ENCODE results near the gene SPDYC. TPM values are rescaled to one million over a fixed set of nuclear protein-coding genes. Genes with fewer than 3 reads are reported as not detected.
"Not testable (repeated sequence)": the region's sequence is repeated elsewhere in the genome, so short reads cannot be mapped to it uniquely, and the experiment has no call there.

SPDYC gene
- polyA plus RNA-seq, 1 experiment: not detected

GRCh38 chr11:65167656-65168055, 2.4 kb upstream of the SPDYC start:
- Histone ChIP-seq H3K9me3 (ENCODE audit: control insufficient read depth, insufficient read depth, low read length) (peaks cover 3% of the 10 kb centered on the region; the same call in 1 of the 2 replicates), H3K27ac (ENCODE audit: low read depth, low read length) (no peak overlapping the region), H3K4me3 (ENCODE audit: low read depth, low read length) (no peak overlapping the region), H3K27me3 (ENCODE audit: control insufficient read depth, insufficient read depth, low read length) (no peaks in the 10 kb centered on the region)
- ChIA-PET CTCF (no interaction called here), POLR2A (no interaction called here)
- DNase-seq (ENCODE audit: low read depth, low spot score): no peak
- TF ChIP-seq, protein P1, sequence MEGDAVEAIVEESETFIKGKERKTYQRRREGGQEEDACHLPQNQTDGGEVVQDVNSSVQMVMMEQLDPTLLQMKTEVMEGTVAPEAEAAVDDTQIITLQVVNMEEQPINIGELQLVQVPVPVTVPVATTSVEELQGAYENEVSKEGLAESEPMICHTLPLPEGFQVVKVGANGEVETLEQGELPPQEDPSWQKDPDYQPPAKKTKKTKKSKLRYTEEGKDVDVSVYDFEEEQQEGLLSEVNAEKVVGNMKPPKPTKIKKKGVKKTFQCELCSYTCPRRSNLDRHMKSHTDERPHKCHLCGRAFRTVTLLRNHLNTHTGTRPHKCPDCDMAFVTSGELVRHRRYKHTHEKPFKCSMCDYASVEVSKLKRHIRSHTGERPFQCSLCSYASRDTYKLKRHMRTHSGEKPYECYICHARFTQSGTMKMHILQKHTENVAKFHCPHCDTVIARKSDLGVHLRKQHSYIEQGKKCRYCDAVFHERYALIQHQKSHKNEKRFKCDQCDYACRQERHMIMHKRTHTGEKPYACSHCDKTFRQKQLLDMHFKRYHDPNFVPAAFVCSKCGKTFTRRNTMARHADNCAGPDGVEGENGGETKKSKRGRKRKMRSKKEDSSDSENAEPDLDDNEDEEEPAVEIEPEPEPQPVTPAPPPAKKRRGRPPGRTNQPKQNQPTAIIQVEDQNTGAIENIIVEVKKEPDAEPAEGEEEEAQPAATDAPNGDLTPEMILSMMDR (IDR thresholded peaks at IDR 0.05; ENCODE audit: low read depth, low read length): no peak

GRCh38 chr11:65169164-65169641, 830 bp upstream of the SPDYC start:
- Histone ChIP-seq H3K9me3 (ENCODE audit: control insufficient read depth, insufficient read depth, low read length) (peaks cover 3% of the 10 kb centered on the region; the same call in 1 of the 2 replicates), H3K4me3 (ENCODE audit: low read depth, low read length) (no peak overlapping the region), H3K27ac (ENCODE audit: low read depth, low read length) (peak overlapping the region; percentile 75), H3K27me3 (ENCODE audit: control insufficient read depth, insufficient read depth, low read length) (no peaks in the 10 kb centered on the region)
- POLR2A ChIA-PET: interaction anchor here (0.6 to 2.2 kb wide), 3 partner anchors 34 to 165 kb away, joined by 3 to 8 read pairs (median 4); no protein-coding TSS in a partner anchor
- TF ChIP-seq, protein P1 (IDR thresholded peaks at IDR 0.05; ENCODE audit: low read depth, low read length): no peak
- CTCF ChIA-PET: no interaction called here
- no peak for DNase-seq (ENCODE audit: low read depth, low spot score)

DNA sequence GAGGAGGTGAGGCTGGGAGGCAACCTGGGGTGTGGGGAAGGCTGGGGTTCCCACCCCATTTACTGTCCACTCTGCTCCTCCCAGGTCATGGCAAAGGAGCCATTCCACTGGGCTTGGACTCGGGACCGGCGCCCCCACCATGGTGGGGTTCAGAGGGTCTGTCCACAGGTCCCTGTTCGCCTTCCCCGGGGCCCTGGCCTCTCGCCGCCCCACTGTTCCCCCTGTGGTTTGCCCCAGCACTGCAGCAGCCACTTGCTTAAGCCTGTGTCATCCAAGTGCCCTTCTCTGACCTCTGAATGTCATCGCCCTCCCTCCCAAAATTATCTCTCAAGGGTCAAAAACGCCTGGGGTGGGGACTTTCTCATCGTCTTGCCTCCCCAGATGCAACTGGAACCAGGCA, 2.6 kb downstream of the SPDYC start:
- TF ChIP-seq, protein P1 (IDR thresholded peaks at IDR 0.05; ENCODE audit: low read depth, low read length): no peak
- CTCF ChIA-PET: no interaction called here
- Histone ChIP-seq H3K27me3 (ENCODE audit: control insufficient read depth, insufficient read depth, low read length) (no peaks in the 10 kb centered on the region), H3K4me3 (ENCODE audit: low read depth, low read length) (no peak overlapping the region), H3K27ac (ENCODE audit: low read depth, low read length) (no peak overlapping the region), H3K9me3 (ENCODE audit: control insufficient read depth, insufficient read depth, low read length) (peaks cover 3% of the 10 kb centered on the region; the same call in 1 of the 2 replicates)
- DNase-seq (ENCODE audit: low read depth, low spot score): no peak
- POLR2A ChIA-PET: no interaction called here

DNA sequence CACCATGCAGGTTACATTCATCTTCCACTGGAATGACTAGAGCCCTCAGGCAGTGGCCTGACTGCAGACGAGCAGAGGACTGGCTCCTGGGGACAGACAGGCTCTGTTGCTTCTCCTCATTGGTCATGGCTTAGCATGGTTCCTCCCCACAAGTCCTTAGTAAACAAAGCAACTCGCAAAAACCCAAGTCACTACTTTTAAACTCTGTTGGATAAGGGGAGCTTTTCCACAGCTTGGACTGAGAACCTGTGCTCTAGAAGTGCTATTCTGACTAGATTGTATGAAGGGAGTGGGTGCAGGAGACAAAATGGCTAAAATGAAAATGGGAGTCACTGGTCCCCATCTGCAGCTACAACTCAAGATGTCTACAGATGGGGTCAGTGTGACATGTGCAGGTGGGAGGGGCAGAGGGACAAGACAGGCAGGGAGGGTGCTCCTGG, 4.6 kb downstream of the SPDYC start:
- POLR2A ChIA-PET; H3K4me3 ChIP-seq (ENCODE audit: low read depth, low read length); H3K27ac ChIP-seq (ENCODE audit: low read depth, low read length); H3K27me3 ChIP-seq (ENCODE audit: control insufficient read depth, insufficient read depth, low read length); DNase-seq (ENCODE audit: low read depth, low spot score); H3K9me3 ChIP-seq (ENCODE audit: control insufficient read depth, insufficient read depth, low read length): not testable (repeated sequence)
- CTCF ChIA-PET: interaction anchor here (0.7 kb wide), 1 partner anchor 8 kb away, joined by 3 read pairs; no protein-coding TSS in a partner anchor

GRCh38 chr11:65180877-65181568, 11.0 kb downstream of the SPDYC start:
- H3K27ac ChIP-seq (ENCODE audit: low read depth, low read length): peak overlapping the region; percentile 31
- POLR2A ChIA-PET: interaction anchor here (0.6 to 2.3 kb wide), 4 partner anchors 46 to 316 kb away, joined by 3 to 10 read pairs (median 4); partner anchors contain the start of genes POLA2 and ZNHIT2

More at GRCh38 chr11:65180877-65181568, 11.0 kb downstream of the SPDYC start:
- peak; percentile 10 for DNase-seq (ENCODE audit: low read depth, low spot score)
- Histone ChIP-seq H3K4me3 (ENCODE audit: low read depth, low read length) (peak overlapping the region; percentile 88), H3K9me3 (ENCODE audit: control insufficient read depth, insufficient read depth, low read length) (peaks cover 5% of the 10 kb centered on the region; the same call in 1 of the 2 replicates), H3K27me3 (ENCODE audit: control insufficient read depth, insufficient read depth, low read length) (no peaks in the 10 kb centered on the region)
- CTCF ChIA-PET: interaction anchor here (0.5 to 1.4 kb wide), 8 partner anchors 17 to 151 kb away, joined by 3 to 9 read pairs (median 4); no protein-coding TSS in a partner anchor
- TF ChIP-seq, protein P1 (IDR thresholded peaks at IDR 0.05; ENCODE audit: low read depth, low read length): peak; percentile 48
